CD14-positive monocyte (primary cell): ENCODE results near the gene STUM. TPM values are rescaled to one million over a fixed set of nuclear protein-coding genes. Genes with fewer than 3 reads are reported as not detected.
A peak's percentile ranks its signal among the peaks of the same experiment; 100 is the strongest.
"Not testable (repeated sequence)": the region's sequence is repeated elsewhere in the genome, so short reads cannot be mapped to it uniquely, and the experiment has no call there.

Experiments
- DNase-seq, 3 donors: peaks; one replicate each; pipeline ENCODE4 v3.0.0-alpha.2; 2011 to 2022
- H2AFZ ChIP-seq: 2 replicates; pipeline ENCODE4 v1.6.0; 2012; ENCODE audit warnings: mild to moderate bottlenecking, low read depth, low read length, inconsistent platforms; ENCODE audit not compliant: insufficient read depth, poor library complexity, severe bottlenecking
- H3K27ac ChIP-seq, 2 donors: 1 replicate in 1 of 2; 2 replicates in 1 of 2; pipeline ENCODE4 v1.5.1; 2012 to 2013; ENCODE audit warnings: low read length in 2 of 2, control low read depth in 1 of 2, inconsistent platforms in 1 of 2, low read depth in 1 of 2, mild to moderate bottlenecking in 1 of 2
- H3K27me3 ChIP-seq, 2 donors: one replicate each; pipeline versions ENCODE4 v1.6.0 to v1.6.1; 2011 to 2013; ENCODE audit warnings: low read length in 2 of 2; ENCODE audit not compliant: control insufficient read depth in 2 of 2, insufficient read depth in 2 of 2
- H3K36me3 ChIP-seq, 2 donors: replicated peaks in 1 of 2; 1 replicate in 1 of 2; 2 replicates in 1 of 2; pipeline versions ENCODE4 v1.5.1 to v1.6.1; 2012 to 2013; ENCODE audit warnings: low read length in 2 of 2, control low read depth in 1 of 2, inconsistent platforms in 1 of 2, mild to moderate bottlenecking in 1 of 2; ENCODE audit not compliant: insufficient read depth in 2 of 2, control insufficient read depth in 1 of 2
- H3K4me1 ChIP-seq, 2 donors: 1 replicate in 1 of 2; 2 replicates in 1 of 2; pipeline versions ENCODE4 v1.5.1 to v1.6.1; 2012 to 2013; ENCODE audit warnings: low read length in 2 of 2, control low read depth in 1 of 2, inconsistent platforms in 1 of 2, mild to moderate bottlenecking in 1 of 2, moderate library complexity in 1 of 2; ENCODE audit not compliant: insufficient read depth in 2 of 2, control insufficient read depth in 1 of 2
- H3K4me2 ChIP-seq: replicated peaks from 2 replicates; pipeline ENCODE3; 2012; ENCODE audit warnings: low read length, moderate library complexity, mild to moderate bottlenecking; ENCODE audit not compliant: poor library complexity, severe bottlenecking; ENCODE audit errors: extremely low read depth
- H3K4me3 ChIP-seq, 3 experiments: fragments of 200-600 bp in 1 of 3; sonication (generic) in 1 of 3; replicated peaks in 1 of 3; 1 replicate in 2 of 3; 2 replicates in 1 of 3; pipeline ENCODE4 v1.5.1; 2011 to 2013; ENCODE audit warnings: low read length in 3 of 3, mild to moderate bottlenecking in 3 of 3, control low read depth in 2 of 3, low read depth in 2 of 3, inconsistent platforms in 1 of 3, moderate library complexity in 1 of 3
- H3K79me2 ChIP-seq: 2 replicates; pipeline ENCODE4 v1.6.0; 2012; ENCODE audit warnings: mild to moderate bottlenecking, control low read depth, inconsistent platforms, low read length, moderate library complexity; ENCODE audit not compliant: insufficient read depth
- H3K9ac ChIP-seq: 2 replicates; pipeline ENCODE4 v1.6.0; 2017; ENCODE audit warnings: low read length, mild to moderate bottlenecking; ENCODE audit not compliant: insufficient read depth, poor library complexity, severe bottlenecking
- H3K9me3 ChIP-seq, 2 donors: replicated peaks in 1 of 2; 1 replicate in 1 of 2; 2 replicates in 1 of 2; pipeline versions ENCODE4 v1.5.1 to v1.6.1; 2012 to 2013; ENCODE audit warnings: low read length in 2 of 2, control low read depth in 1 of 2; ENCODE audit not compliant: control insufficient read depth in 1 of 2, insufficient read depth in 1 of 2
- H4K20me1 ChIP-seq: 2 replicates; pipeline ENCODE4 v1.6.0; 2012; ENCODE audit warnings: mild to moderate bottlenecking, low read length, control low read depth, moderate library complexity; ENCODE audit not compliant: insufficient read depth
- H3K27ac Mint-ChIP-seq, 7 donors: one replicate each; pipeline ENCODE4 v1.8.0; 2020; ENCODE audit warnings: mild to moderate bottlenecking in 7 of 7, mixed read lengths in 7 of 7, moderate library complexity in 6 of 7, inconsistent platforms in 2 of 7
- H3K27me3 Mint-ChIP-seq, 3 donors: one replicate each; pipeline ENCODE4 v1.8.0; 2021 to 2022; ENCODE audit warnings: low read depth in 3 of 3, mild to moderate bottlenecking in 3 of 3, mixed read lengths in 3 of 3, moderate library complexity in 3 of 3, inconsistent platforms in 1 of 3
- H3K36me3 Mint-ChIP-seq, 2 donors: one replicate each; pipeline ENCODE4 v1.8.0; 2020; ENCODE audit warnings: mixed read lengths in 2 of 2, inconsistent platforms in 1 of 2, mild to moderate bottlenecking in 1 of 2
- H3K4me1 Mint-ChIP-seq: one replicate; pipeline ENCODE4 v1.8.0; 2020; ENCODE audit warnings: mild to moderate bottlenecking, mixed read lengths
- H3K4me3 Mint-ChIP-seq, 2 donors: one replicate each; pipeline ENCODE4 v1.8.0; 2020; ENCODE audit warnings: mild to moderate bottlenecking in 2 of 2, mixed read lengths in 2 of 2, moderate library complexity in 1 of 2
- H3K9me3 Mint-ChIP-seq, 7 donors: one replicate each; pipeline ENCODE4 v1.8.0; 2020 to 2022; ENCODE audit warnings: mixed read lengths in 7 of 7, mild to moderate bottlenecking in 6 of 7, moderate library complexity in 6 of 7, inconsistent platforms in 2 of 7
- CTCF ChIP-seq: fragments of 200-600 bp; IDR thresholded peaks from one replicate; pipeline ENCODE4 v1.8.0; 2022; ENCODE audit warnings: antibody characterized with exemption, mild to moderate bottlenecking
- WGBS: methylation state at CpG from one replicate; pipeline ENCODE4 v1.1.5; 2013; ENCODE audit warnings: missing lambda C conversion rate; ENCODE audit not compliant: insufficient coverage; 5-methylcytosine and 5-hydroxymethylcytosine counted together
- intact Hi-C, 2 donors: fragments of 100-400 bp; cut with micrococcal nuclease; formaldehyde crosslinking; loops; one replicate each; pipeline versions ENCODE4 v1.15.0 to v1.15.1; 2023
- polyA minus RNA-seq: library from RNA; depleted of rRNA, polyadenylated mRNA; stranded (reverse); fragments of >200 nt; gene quantifications from 2 replicates; pipeline ENCODE4 v1.2.3, GENCODE V29; 2012
- polyA plus RNA-seq, 3 donors: library from polyadenylated mRNA; depleted of rRNA in 1 of 3; unstranded in 2 of 3; stranded (reverse) in 1 of 3; fragments of 300-500 nt in 2 of 3; fragments of >200 nt in 1 of 3; fragmentation: Illumina TruSeq in 2 of 3; gene quantifications; 1 replicate in 2 of 3; 2 replicates in 1 of 3; pipeline ENCODE4 v1.2.3, GENCODE V29; 2012 to 2021
- total RNA-seq, 12 experiments: library from RNA in 1 of 12; stranded (reverse) in 1 of 12; fragments of 120-200 nt in 1 of 12; gene quantifications; one replicate each; pipeline ENCODE4 v1.2.4 and lab custom pipeline; 2013 to 2026; ENCODE audit warnings: mixed read lengths in 6 of 12, inconsistent platforms in 1 of 12

Gene STUM, protein sequence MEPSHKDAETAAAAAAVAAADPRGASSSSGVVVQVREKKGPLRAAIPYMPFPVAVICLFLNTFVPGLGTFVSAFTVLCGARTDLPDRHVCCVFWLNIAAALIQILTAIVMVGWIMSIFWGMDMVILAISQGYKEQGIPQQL
- total RNA-seq (2013), result not detected
- polyA plus RNA-seq, result not detected
- not detected in 2 replicates for polyA minus RNA-seq
- 0 to 1.2 (median 0.08) reads per million in 11 experiments for total RNA-seq (lab: John Stamatoyannopoulos, UW)

DNA sequence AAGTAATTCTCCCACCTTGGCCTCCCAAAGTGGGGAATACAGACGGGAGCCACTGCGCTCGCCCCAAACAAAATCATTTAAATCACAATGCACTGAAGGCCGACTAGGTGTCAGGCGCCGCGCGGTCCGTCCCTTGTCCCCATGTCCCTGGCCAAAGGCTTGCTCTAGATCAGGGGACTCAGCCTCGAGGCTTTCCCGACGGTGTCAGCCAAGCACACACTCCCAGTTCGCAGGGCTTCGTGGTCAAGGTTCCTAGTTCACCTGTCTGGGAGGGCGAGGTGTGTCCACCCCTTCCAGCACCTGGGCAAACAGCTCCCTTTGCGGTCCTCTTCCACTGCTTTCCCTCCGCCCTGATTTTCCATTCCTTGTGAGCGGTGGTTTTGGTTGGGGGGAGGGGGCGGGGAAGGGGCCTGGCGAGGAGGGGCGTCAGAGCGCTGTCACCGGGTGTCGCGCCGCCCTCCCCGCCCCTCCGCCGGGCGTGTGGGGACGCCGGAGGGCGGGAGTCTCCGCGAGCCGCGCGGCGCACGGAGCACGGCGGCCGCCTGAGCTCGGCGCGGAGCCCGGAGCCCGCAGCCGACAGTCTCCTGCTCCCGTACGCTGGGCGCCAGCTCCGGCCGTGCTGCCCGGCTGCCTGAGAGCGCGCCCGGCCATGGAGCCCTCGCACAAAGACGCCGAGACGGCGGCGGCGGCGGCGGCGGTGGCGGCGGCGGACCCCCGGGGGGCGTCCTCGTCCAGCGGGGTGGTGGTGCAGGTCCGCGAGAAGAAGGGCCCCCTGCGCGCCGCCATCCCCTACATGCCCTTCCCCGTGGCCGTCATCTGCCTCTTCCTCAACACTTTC lies at the start of gene STUM:
Gene STUM (plus strand): TSS at position 509 of the 838 bp plus-strand sequence. CDS start 141 bp downstream, at position 650.
- peaks cover 44 to 61% (median 61%) of the 10 kb centered on the region in 3 donors for H3K27me3 Mint-ChIP-seq
- Histone ChIP-seq H3K27ac (no peak within 1 kb of the TSS), H4K20me1 (no peaks in the 10 kb centered on the region), H3K4me2 (peak within 1 kb of the TSS; percentile 73), H2AFZ (peak within 1 kb of the TSS; percentile 4), H3K9me3 (no peaks in the 10 kb centered on the region), H3K9ac (peak within 1 kb of the TSS; percentile 21), H3K27me3 (peaks cover 41 to 51% of the 10 kb centered on the region in 2 donors), H3K36me3 (no peaks in the 10 kb centered on the region), H3K4me1 (peaks cover 20 to 21% of the 10 kb centered on the region in 2 donors), H3K79me2 (no peaks in the 10 kb centered on the region), H3K4me3 (peak within 1 kb of the TSS in 2 of 3 experiments; percentile 6 to 63)
- H3K4me3 Mint-ChIP-seq, result peak within 1 kb of the TSS; percentile 70 to 89
- intact Hi-C loops, result no loop called here
- DNase-seq, result no peak
- H3K27ac Mint-ChIP-seq, result peak within 1 kb of the TSS in 1 of 7 donors; percentile 14
- peaks cover 0 to 5% (median 2%) of the 10 kb centered on the region in 7 donors for H3K9me3 Mint-ChIP-seq
- 1% methylated on average over 77 of the region's 82 CpGs for WGBS
- H3K4me1 Mint-ChIP-seq, result peaks cover 21% of the 10 kb centered on the region
- peaks cover 0 to 3% of the 10 kb centered on the region in 2 donors for H3K36me3 Mint-ChIP-seq
- no peak for TF ChIP-seq CTCF

- H4K20me1 ChIP-seq, intact Hi-C loops, H3K4me2 ChIP-seq, H3K79me2 ChIP-seq, H3K4me1 ChIP-seq, H3K4me3 ChIP-seq, H3K9me3 Mint-ChIP-seq, H3K27ac Mint-ChIP-seq, H3K9ac ChIP-seq, H3K36me3 Mint-ChIP-seq, H3K4me3 Mint-ChIP-seq, DNase-seq, H3K27ac ChIP-seq, H3K9me3 ChIP-seq, H3K4me1 Mint-ChIP-seq, H3K36me3 ChIP-seq, H2AFZ ChIP-seq, H3K27me3 ChIP-seq: not testable (repeated sequence)
- H3K27me3 Mint-ChIP-seq, result peaks cover 8 to 15% (median 8%) of the 10 kb centered on the region in 3 donors
- WGBS, result 100% methylated on average over 1 of the region's 3 CpGs
Measured at GRCh38 chr1:226499699-226500098, 48.9 kb upstream of the STUM start.
